H1 (cell line): ENCODE data around the gene ELP4. TPM values are rescaled to one million over a fixed set of nuclear protein-coding genes. Genes with fewer than 3 reads are reported as not detected.

Experiments
- CHD7 ChIP-seq: fragments of 300-600 bp; sonication (generic); IDR thresholded peaks from 2 replicates; pipeline ENCODE4 v1.7.1; 2012; ENCODE audit warnings: low read length, moderate library complexity, mild to moderate bottlenecking, inconsistent platforms; ENCODE audit not compliant: insufficient replicate concordance
- CTCF ChIP-seq, 3 experiments: IDR thresholded peaks; 1 replicate in 2 of 3; 2 replicates in 1 of 3; pipeline versions ENCODE4 v1.5.1 to v1.6.1; 2011; ENCODE audit warnings: low read length in 3 of 3, mild to moderate bottlenecking in 3 of 3, inconsistent platforms in 2 of 3, low read depth in 1 of 3, moderate library complexity in 1 of 3; ENCODE audit not compliant: insufficient read depth in 1 of 3; ENCODE audit errors: control extremely low read depth in 1 of 3
- JUN ChIP-seq: IDR thresholded peaks from 2 replicates; pipeline ENCODE4 v1.6.1; 2011; ENCODE audit warnings: low read depth, mild to moderate bottlenecking, improper control_type of control experiment, low read length
- RXRA ChIP-seq: IDR thresholded peaks from 2 replicates; pipeline ENCODE4 v1.6.1; 2011; ENCODE audit warnings: low read depth, mild to moderate bottlenecking, low read length, moderate library complexity; ENCODE audit not compliant: insufficient read depth
- polyA plus RNA-seq, 7 experiments: library from polyadenylated mRNA; depleted of rRNA in 3 of 7; stranded (reverse) in 5 of 7; unstranded in 2 of 7; fragments of >200 nt in 5 of 7; fragments of 200-250 nt in 2 of 7; gene quantifications; 1 replicate in 5 of 7; 2 replicates in 1 of 7; 4 replicates in 1 of 7; pipeline versions ENCODE4 v1.2.1 to v1.2.3, GENCODE V29; 2011 to 2013; ENCODE audit warnings: missing spikeins in 2 of 7, mixed read lengths in 2 of 7
- total RNA-seq: library from RNA; stranded (reverse); fragmentation: NEBNext Ultra II Directional; extraction: Animal tissue kit (Norgen Biotek cat#: 25700); gene quantifications from 2 replicates; pipeline ENCODE4 v1.2.1, GENCODE V29; 2021

Gene ELP4
- total and polyA plus RNA-seq, 2 of the 8 experiments (the other 6 are each of a cell fraction or from before 2014, with no cell fraction given), result 14.0 to 18.6 TPM

GRCh38 chr11:31531293-31531692 is 21.7 kb downstream of the ELP4 start (continued):
- no peak for TF ChIP-seq CTCF (IDR thresholded peaks at IDR 0.05; ENCODE audit: control extremely low read depth in 1 of 3, insufficient read depth in 1 of 3, low read depth in 1 of 3, low read length in 3 of 3)
- no peak for TF ChIP-seq JUN
- no peak for TF ChIP-seq RXRA
- TF ChIP-seq CHD7, result no peak
